H1 (cell line): ENCODE measurements around the gene ERCC1. TPM values are rescaled to one million over a fixed set of nuclear protein-coding genes. Genes with fewer than 3 reads are reported as not detected.

ENCODE experiments used
- CTCF ChIA-PET: fragments of 300-600 bp; sonication (Branson Sonifier 250); formaldehyde crosslinking; loops from one replicate; lab custom pipeline; 2021; ENCODE audit not compliant: partially characterized antibody; lab: Charles Lee
- POLR2A ChIA-PET: fragments of 300-600 bp; sonication (Branson Sonifier 250); formaldehyde crosslinking; loops from one replicate; lab custom pipeline; 2021; ENCODE audit warnings: inconsistent platforms; ENCODE audit not compliant: partially characterized antibody; lab: Charles Lee
- DNase-seq, 2 experiments: peaks; one replicate each; pipeline versions ENCODE4 v3.0.0 to v3.0.0-alpha.2; 2010 to 2022; ENCODE audit warnings: low spot score in 2 of 2, low read depth in 1 of 2, mixed read lengths in 1 of 2
- FAIRE-seq: peaks from 2 replicates; lab custom pipeline; 2011; peaks lifted over from hg19 to GRCh38; lab: Jason Lieb, UNC
- H2AFZ ChIP-seq: 2 replicates; pipeline ENCODE4 v1.8.1; 2012; ENCODE audit warnings: low read length, inconsistent platforms
- H2AK5ac ChIP-seq: 2 replicates; pipeline ENCODE4 v1.6.1; 2013; ENCODE audit warnings: low read depth, low read length
- H2BK120ac ChIP-seq: replicated peaks from 2 replicates; pipeline ENCODE3; 2013; ENCODE audit warnings: low read depth, low read length, inconsistent platforms
- H2BK12ac ChIP-seq: 2 replicates; pipeline ENCODE4 v1.6.1; 2013; ENCODE audit warnings: low read depth, low read length
- H2BK15ac ChIP-seq: 2 replicates; pipeline ENCODE4 v1.6.1; 2013; ENCODE audit warnings: low read length
- H2BK20ac ChIP-seq: 2 replicates; pipeline ENCODE4 v1.6.1; 2013; ENCODE audit warnings: low read length
- H2BK5ac ChIP-seq: 2 replicates; pipeline ENCODE4 v1.6.1; 2013; ENCODE audit warnings: low read depth, low read length
- H3K14ac ChIP-seq: 2 replicates; pipeline ENCODE4 v1.6.1; 2013; ENCODE audit warnings: inconsistent platforms; ENCODE audit not compliant: insufficient read length
- H3K18ac ChIP-seq: 2 replicates; pipeline ENCODE4 v1.6.1; 2013; ENCODE audit warnings: low read length; ENCODE audit errors: extremely low read depth
- H3K23ac ChIP-seq: 2 replicates; pipeline ENCODE4 v1.6.1; 2013; ENCODE audit warnings: inconsistent platforms; ENCODE audit not compliant: insufficient read length
- H3K23me2 ChIP-seq: 2 replicates; pipeline ENCODE4 v1.6.1; 2013; ENCODE audit warnings: low read depth, low read length
- H3K27ac ChIP-seq: 2 replicates; pipeline ENCODE4 v1.6.1; 2011; ENCODE audit warnings: low read depth, low read length, inconsistent platforms
- H3K27me3 ChIP-seq, 4 experiments: replicated peaks in 1 of 4; 1 replicate in 1 of 4; 2 replicates in 3 of 4; pipeline versions ENCODE4 v1.6.1 to v1.8.1; 2011 to 2013; ENCODE audit warnings: low read length in 3 of 4, mild to moderate bottlenecking in 3 of 4, inconsistent platforms in 2 of 4, mixed read lengths in 2 of 4, moderate library complexity in 1 of 4; ENCODE audit not compliant: control insufficient read depth in 3 of 4, insufficient read depth in 3 of 4; ENCODE audit errors: extremely low read depth in 1 of 4
- H3K36me3 ChIP-seq, 4 experiments: 2 replicates each; pipeline versions ENCODE4 v1.6.1 to v1.8.1; 2011 to 2013; ENCODE audit warnings: mild to moderate bottlenecking in 4 of 4, low read length in 3 of 4, moderate library complexity in 2 of 4, control low read depth in 1 of 4, inconsistent platforms in 1 of 4; ENCODE audit not compliant: insufficient read depth in 4 of 4, control insufficient read depth in 2 of 4
- H3K4ac ChIP-seq: replicated peaks from 2 replicates; pipeline ENCODE3; 2013; ENCODE audit warnings: low read length, low read depth, mixed read lengths, inconsistent platforms; ENCODE audit not compliant: insufficient read length
- H3K4me1 ChIP-seq, 4 experiments: replicated peaks in 1 of 4; 1 replicate in 1 of 4; 2 replicates in 3 of 4; pipeline versions ENCODE4 v1.6.1 to v1.8.1; 2011 to 2013; ENCODE audit warnings: low read length in 3 of 4, inconsistent platforms in 2 of 4, mixed read lengths in 1 of 4; ENCODE audit not compliant: insufficient read depth in 4 of 4, control insufficient read depth in 3 of 4
- H3K4me2 ChIP-seq, 2 experiments: 2 replicates each; pipeline versions ENCODE4 v1.6.1 to v1.8.1; 2011 to 2013; ENCODE audit warnings: low read depth in 2 of 2, low read length in 2 of 2, control low read depth in 1 of 2, inconsistent platforms in 1 of 2, mild to moderate bottlenecking in 1 of 2; ENCODE audit not compliant: insufficient read depth in 1 of 2
- H3K4me3 ChIP-seq, 4 experiments: fragments of 200-600, 300-600 bp in 1 of 4; sonication (generic), shearing (Covaris generic), sonication (Bioruptor Twin) in 1 of 4; 2 replicates each; pipeline versions ENCODE4 v1.5.1 to v1.8.1; 2011 to 2016; ENCODE audit warnings: low read length in 4 of 4, low read depth in 3 of 4, control low read depth in 2 of 4, inconsistent platforms in 2 of 4, mild to moderate bottlenecking in 2 of 4, mixed read lengths in 1 of 4, moderate library complexity in 1 of 4; ENCODE audit not compliant: insufficient read depth in 2 of 4; ENCODE audit errors: extremely low read depth in 1 of 4
- H3K56ac ChIP-seq: replicated peaks from 2 replicates; pipeline ENCODE3; 2013; ENCODE audit warnings: low read depth, mild to moderate bottlenecking, mixed read lengths, low read length, inconsistent platforms; ENCODE audit not compliant: insufficient read length
- H3K79me1 ChIP-seq: 2 replicates; pipeline ENCODE4 v1.6.1; 2013; ENCODE audit warnings: low read depth, low read length, control low read depth
- H3K79me2 ChIP-seq, 2 experiments: 2 replicates each; pipeline versions ENCODE4 v1.6.1 to v1.8.1; 2012 to 2013; ENCODE audit warnings: low read length in 2 of 2, mild to moderate bottlenecking in 2 of 2, inconsistent platforms in 1 of 2; ENCODE audit not compliant: insufficient read depth in 2 of 2, control insufficient read depth in 1 of 2
- H3K9ac ChIP-seq, 4 experiments: replicated peaks in 1 of 4; 1 replicate in 1 of 4; 2 replicates in 3 of 4; pipeline versions ENCODE4 v1.6.1 to v1.8.1; 2011 to 2013; ENCODE audit warnings: low read depth in 3 of 4, low read length in 3 of 4, control low read depth in 2 of 4, mild to moderate bottlenecking in 2 of 4, moderate library complexity in 2 of 4, inconsistent platforms in 1 of 4; ENCODE audit errors: extremely low read depth in 1 of 4
- H3K9me3 ChIP-seq, 2 experiments: 2 replicates each; pipeline versions ENCODE4 v1.6.1 to v1.8.1; 2012 to 2013; ENCODE audit warnings: mild to moderate bottlenecking in 2 of 2, moderate library complexity in 2 of 2, control low read depth in 1 of 2, inconsistent platforms in 1 of 2, low read depth in 1 of 2, low read length in 1 of 2, mixed read lengths in 1 of 2; ENCODE audit not compliant: insufficient read depth in 2 of 2
- H4K20me1 ChIP-seq, 2 experiments: replicated peaks in 1 of 2; 2 replicates each; pipeline versions ENCODE3 to v1.8.1; 2011 to 2013; ENCODE audit warnings: inconsistent platforms in 2 of 2, low read length in 2 of 2, mild to moderate bottlenecking in 1 of 2; ENCODE audit not compliant: insufficient read depth in 2 of 2, control insufficient read depth in 1 of 2
- H4K5ac ChIP-seq: 2 replicates; pipeline ENCODE4 v1.6.1; 2013; ENCODE audit warnings: low read length, low read depth, mixed read lengths, inconsistent platforms; ENCODE audit not compliant: insufficient read length
- H4K8ac ChIP-seq: 2 replicates; pipeline ENCODE4 v1.8.0; 2013; ENCODE audit warnings: mild to moderate bottlenecking, moderate library complexity, low read length, inconsistent platforms; ENCODE audit not compliant: insufficient read depth; ENCODE audit errors: extremely low read depth
- H4K91ac ChIP-seq: replicated peaks from 2 replicates; pipeline ENCODE3; 2013; ENCODE audit warnings: low read length, mixed read lengths, inconsistent platforms; ENCODE audit not compliant: insufficient read length
- ASH2L ChIP-seq: fragments of 200-600, 300-600 bp; sonication (generic); IDR thresholded peaks from one replicate; pipeline ENCODE4 v1.7.1; 2017; ENCODE audit warnings: low read length
- BACH1 ChIP-seq: IDR thresholded peaks from 2 replicates; pipeline ENCODE4 v1.6.1; 2012; ENCODE audit warnings: low read length, improper control_type of control experiment
- CTBP2 ChIP-seq: IDR thresholded peaks from 2 replicates; pipeline ENCODE4 v1.7.0; 2011; ENCODE audit warnings: borderline replicate concordance, mild to moderate bottlenecking, moderate library complexity, mixed read lengths, low read length; ENCODE audit not compliant: insufficient read depth, insufficient read length
- EZH2 ChIP-seq: fragments of 200-600 bp; sonication (generic); IDR thresholded peaks from 2 replicates; pipeline ENCODE4 v1.7.1; 2012; ENCODE audit warnings: low read depth, mild to moderate bottlenecking, moderate library complexity, low read length, inconsistent platforms; ENCODE audit not compliant: severe bottlenecking
- GTF2F1 ChIP-seq: IDR thresholded peaks from 2 replicates; pipeline ENCODE4 v1.6.1; 2012; ENCODE audit warnings: low read depth, low read length, improper control_type of control experiment, borderline replicate concordance
- HDAC2 ChIP-seq, 2 experiments: fragments of 300-600 bp in 1 of 2; sonication (generic) in 1 of 2; IDR thresholded peaks; 2 replicates each; pipeline ENCODE4 v1.6.1; 2011 to 2012; ENCODE audit warnings: low read depth in 2 of 2, low read length in 2 of 2, mild to moderate bottlenecking in 2 of 2, moderate library complexity in 2 of 2, borderline replicate concordance in 1 of 2, inconsistent platforms in 1 of 2
- HDAC6 ChIP-seq: IDR thresholded peaks from one replicate; pipeline ENCODE4 v1.7.1; 2012; ENCODE audit warnings: low read depth, mild to moderate bottlenecking, inconsistent platforms, low read length, moderate library complexity
- PHF8 ChIP-seq: fragments of 200-600 bp; sonication (generic); conservative IDR thresholded peaks from 2 replicates; pipeline ENCODE4 v1.7.1; 2012; ENCODE audit warnings: low read depth, mild to moderate bottlenecking, inconsistent platforms, low read length, moderate library complexity
- POU5F1 ChIP-seq: IDR thresholded peaks from 2 replicates; pipeline ENCODE4 v1.6.1; 2011; ENCODE audit warnings: low read depth, mild to moderate bottlenecking, low read length, moderate library complexity
- RAD21 ChIP-seq, 2 experiments: IDR thresholded peaks in 1 of 2; conservative IDR thresholded peaks in 1 of 2; 2 replicates each; pipeline ENCODE4 v1.6.1; 2011; ENCODE audit warnings: low read depth in 2 of 2, low read length in 2 of 2, improper control_type of control experiment in 1 of 2, inconsistent platforms in 1 of 2, mild to moderate bottlenecking in 1 of 2, moderate library complexity in 1 of 2
- RFX5 ChIP-seq: IDR thresholded peaks from 2 replicates; pipeline ENCODE4 v1.6.1; 2011; ENCODE audit warnings: low read depth, low read length, improper control_type of control experiment, borderline replicate concordance
- SIX5 ChIP-seq: IDR thresholded peaks from 2 replicates; pipeline ENCODE4 v1.6.1; 2011; ENCODE audit warnings: mild to moderate bottlenecking, low read depth, low read length
- SP1 ChIP-seq: IDR thresholded peaks from 2 replicates; pipeline ENCODE4 v1.6.1; 2011; ENCODE audit warnings: low read depth, low read length
- WGBS, 2 experiments: shearing (Covaris generic) in 1 of 2; methylation state at CpG; one replicate each; pipeline versions ENCODE4 v1.1.6 to v1.1.7; 2013 to 2015; ENCODE audit warnings: low lambda C conversion rate in 2 of 2, mixed read lengths in 2 of 2, inconsistent platforms in 1 of 2, low coverage in 1 of 2, missing lambda C conversion rate in 1 of 2; ENCODE audit not compliant: insufficient replicate concordance in 2 of 2, insufficient coverage in 1 of 2, insufficient read length in 1 of 2; ENCODE audit errors: extremely low coverage in 1 of 2, missing lambda C conversion rate in 1 of 2; 5-methylcytosine and 5-hydroxymethylcytosine counted together
- polyA plus RNA-seq, 7 experiments: library from polyadenylated mRNA; depleted of rRNA in 3 of 7; stranded (reverse) in 5 of 7; unstranded in 2 of 7; fragments of >200 nt in 5 of 7; fragments of 200-250 nt in 2 of 7; gene quantifications; 1 replicate in 5 of 7; 2 replicates in 1 of 7; 4 replicates in 1 of 7; pipeline versions ENCODE4 v1.2.1 to v1.2.3, GENCODE V29; 2011 to 2013; ENCODE audit warnings: missing spikeins in 2 of 7, mixed read lengths in 2 of 7
- total RNA-seq: library from RNA; stranded (reverse); fragmentation: NEBNext Ultra II Directional; extraction: Animal tissue kit (Norgen Biotek cat#: 25700); gene quantifications from 2 replicates; pipeline ENCODE4 v1.2.1, GENCODE V29; 2021

The ERCC1 gene
- total and polyA plus RNA-seq, 2 of the 8 experiments (the other 6 are each of a cell fraction or from before 2014, with no cell fraction given), result 44.7 to 94.2 TPM

DNA sequence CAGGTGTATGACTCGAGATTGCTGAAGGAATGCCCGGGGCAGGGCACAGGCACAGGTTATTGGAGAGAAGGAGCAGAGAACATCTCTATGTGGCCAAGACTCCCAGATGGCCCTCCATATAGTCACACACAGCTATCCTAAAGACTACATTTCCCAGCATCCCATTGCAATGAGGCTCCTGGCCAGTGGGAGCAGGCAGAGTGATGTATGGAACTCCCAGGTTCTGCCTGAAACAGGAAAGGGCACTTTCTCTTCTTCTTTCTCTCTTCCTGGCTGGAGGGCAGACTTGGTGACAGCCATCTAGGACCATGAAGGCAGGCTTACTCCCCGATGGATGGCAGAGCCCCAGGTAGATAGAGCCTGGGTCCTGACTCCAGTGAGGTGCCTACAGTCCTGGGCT lies 32.4 kb downstream of the ERCC1 start:
- Histone ChIP-seq H3K4me1 (peaks cover 0 to 5% (median 2%) of the 10 kb centered on the region in 4 experiments; a peak in 4 of 7 replicates), H3K4ac (no peak overlapping the region), H3K27me3 (peaks cover 2 to 11% (median 5%) of the 10 kb centered on the region in 4 experiments; a peak in 6 of 7 replicates), H4K91ac (no peak overlapping the region), H3K14ac (no peak overlapping the region), H2BK20ac (no peak overlapping the region), H2BK5ac (no peak overlapping the region; the same call in 1 of the 2 replicates), H2BK12ac (no peak overlapping the region), H4K8ac (peak overlapping the region; percentile 75), H3K56ac (no peak overlapping the region), H2BK15ac (no peak overlapping the region), H3K23ac (no peak overlapping the region), H3K9me3 (no peaks in the 10 kb centered on the region), H3K79me1 (no peaks in the 10 kb centered on the region), H3K23me2 (peaks cover 7% of the 10 kb centered on the region), H3K4me3 (no peak overlapping the region), H3K4me2 (no peak overlapping the region), H4K20me1 (no peaks in the 10 kb centered on the region), H2BK120ac (no peak overlapping the region), H2AFZ (no peak overlapping the region), H2AK5ac (no peak overlapping the region), H4K5ac (no peak overlapping the region), H3K36me3 (peaks cover 0 to under 1% (median 0%) of the 10 kb centered on the region in 4 experiments; a peak in 1 of 8 replicates), H3K18ac (no peak overlapping the region), H3K9ac (no peak overlapping the region), H3K27ac (peak overlapping the region; percentile 23; the same call in 1 of the 2 replicates), H3K79me2 (no peaks in the 10 kb centered on the region)
- 85% methylated on average over 3 of the region's 3 CpGs; no CpG with 5 or more reads in 1 of the 2 experiments for WGBS, 2 experiments
- POLR2A ChIA-PET, result interaction anchor here (0.7 to 2.7 kb wide), 9 partner anchors 9 to 286 kb away, joined by 3 to 12 read pairs (median 3); partner anchors contain the start of gene PPP1R13L
- FAIRE-seq (peak; percentile 87), DNase-seq (no peak)
- CTCF ChIA-PET, result interaction anchor here (0.8 to 2.2 kb wide), 5 partner anchors 8 to 20 kb away, joined by 3 to 9 read pairs (median 7); partner anchors contain the start of gene PPP1R13L
- TF ChIP-seq ASH2L (no peak), RFX5 (no peak), SP1 (no peak), EZH2 (no peak), PHF8 (no peak), GTF2F1 (no peak), POU5F1 (no peak), SIX5 (peak; percentile 75), HDAC6 (no peak), CTBP2 (no peak), BACH1 (no peak), HDAC2 (IDR thresholded peaks at IDR 0.05; ENCODE audit: borderline replicate concordance in 1 of 2, low read depth in 2 of 2, low read length in 2 of 2) (no peak), RAD21 (IDR thresholded peaks at IDR 0.05 in 1 of 2, conservative IDR thresholded peaks at IDR 0.05 in 1 of 2; ENCODE audit: low read depth in 2 of 2, low read length in 2 of 2) (no peak)
